Body of pancreas (tissue), 4 donors: Measurements from ENCODE around the gene CAV2.

Experiments
- POLR2A ChIP-seq, 3 donors: fragments of 450-650 bp; IDR thresholded peaks; one replicate each; pipeline ENCODE4 v1.6.1; 2016; ENCODE audit warnings: antibody characterized with exemption in 3 of 3, mild to moderate bottlenecking in 2 of 3
- TF ChIP-seq, protein P1 (sequence below), 7 experiments: fragments of 450-650 bp in 4 of 7; fragments of 200-600 bp in 3 of 7; sonication (generic) in 3 of 7; IDR thresholded peaks; one replicate each; pipeline ENCODE4 v1.5.1; 2016 to 2019; ENCODE audit warnings: antibody characterized with exemption in 7 of 7

DNA sequence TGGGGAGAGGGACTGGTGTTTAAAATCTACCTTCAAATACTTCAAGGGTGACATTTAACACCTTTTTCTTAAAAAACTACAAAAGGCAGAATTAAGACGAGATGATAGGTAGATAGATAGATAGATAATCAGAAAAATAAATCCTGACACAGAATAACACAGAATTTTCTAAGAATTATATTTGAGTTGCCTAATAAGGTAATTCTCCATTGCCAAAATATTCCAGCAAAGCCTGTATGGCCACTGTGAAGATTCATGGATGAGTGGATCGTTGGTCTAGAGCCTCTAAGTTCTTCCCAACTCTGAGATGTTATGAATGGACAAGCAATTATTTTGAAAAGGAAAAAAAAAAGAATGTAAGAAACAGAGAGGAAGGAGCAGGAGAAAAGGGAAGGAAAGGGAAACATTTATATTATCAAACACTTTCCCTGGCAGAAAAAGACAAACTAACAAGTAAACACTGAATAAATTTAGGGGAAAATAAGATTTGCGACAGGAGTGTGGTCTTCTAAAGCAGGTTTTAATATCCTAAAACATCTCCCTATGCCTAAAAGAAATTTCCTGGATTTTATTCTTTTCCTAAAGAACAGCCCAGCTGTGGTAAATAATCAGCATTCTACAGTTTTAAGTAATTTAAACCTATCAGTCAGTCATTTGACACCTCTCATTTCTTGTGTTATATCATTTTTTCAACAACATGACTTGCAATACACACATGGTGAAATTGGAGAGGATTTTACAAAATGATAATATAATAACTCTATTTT, 7.5 kb upstream of the CAV2 start:
- TF ChIP-seq, protein P1, sequence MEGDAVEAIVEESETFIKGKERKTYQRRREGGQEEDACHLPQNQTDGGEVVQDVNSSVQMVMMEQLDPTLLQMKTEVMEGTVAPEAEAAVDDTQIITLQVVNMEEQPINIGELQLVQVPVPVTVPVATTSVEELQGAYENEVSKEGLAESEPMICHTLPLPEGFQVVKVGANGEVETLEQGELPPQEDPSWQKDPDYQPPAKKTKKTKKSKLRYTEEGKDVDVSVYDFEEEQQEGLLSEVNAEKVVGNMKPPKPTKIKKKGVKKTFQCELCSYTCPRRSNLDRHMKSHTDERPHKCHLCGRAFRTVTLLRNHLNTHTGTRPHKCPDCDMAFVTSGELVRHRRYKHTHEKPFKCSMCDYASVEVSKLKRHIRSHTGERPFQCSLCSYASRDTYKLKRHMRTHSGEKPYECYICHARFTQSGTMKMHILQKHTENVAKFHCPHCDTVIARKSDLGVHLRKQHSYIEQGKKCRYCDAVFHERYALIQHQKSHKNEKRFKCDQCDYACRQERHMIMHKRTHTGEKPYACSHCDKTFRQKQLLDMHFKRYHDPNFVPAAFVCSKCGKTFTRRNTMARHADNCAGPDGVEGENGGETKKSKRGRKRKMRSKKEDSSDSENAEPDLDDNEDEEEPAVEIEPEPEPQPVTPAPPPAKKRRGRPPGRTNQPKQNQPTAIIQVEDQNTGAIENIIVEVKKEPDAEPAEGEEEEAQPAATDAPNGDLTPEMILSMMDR (IDR thresholded peaks at IDR 0.05) = no peak
- no peak for TF ChIP-seq POLR2A (IDR thresholded peaks at IDR 0.05)
